Smooth muscle cell (in vitro differentiated cells): Measurements from ENCODE around the gene DHRS9. TPM values are rescaled to one million over a fixed set of nuclear protein-coding genes. Genes with fewer than 3 reads are reported as not detected.

Experiments used
- DNase-seq: peaks from one replicate; lab custom pipeline; 2025; ENCODE audit not compliant: unreplicated experiment; lab: John Stamatoyannopoulos, UW
- H2AFZ ChIP-seq: fragments of 200-600 bp; sonication (generic); 2 replicates; pipeline ENCODE4 v1.6.0; 2016; ENCODE audit warnings: antibody characterized with exemption, low read depth, mild to moderate bottlenecking
- H3F3A ChIP-seq: fragments of 200-600 bp; sonication (generic); 2 replicates; pipeline ENCODE4 v1.6.0; 2017; ENCODE audit warnings: antibody characterized with exemption, low read depth
- H3K27ac ChIP-seq: fragments of 200-600 bp; sonication (generic); 2 replicates; pipeline ENCODE4 v1.5.1; 2016; ENCODE audit warnings: low read depth, mild to moderate bottlenecking
- H3K27me3 ChIP-seq: fragments of 200-600 bp; sonication (generic); 2 replicates; pipeline ENCODE4 v1.6.1; 2016; ENCODE audit warnings: low read depth, mild to moderate bottlenecking
- H3K36me3 ChIP-seq: fragments of 200-600 bp; sonication (generic); 2 replicates; pipeline ENCODE4 v1.5.1; 2016; ENCODE audit warnings: low read depth
- H3K4me1 ChIP-seq: fragments of 200-600 bp; sonication (generic); 2 replicates; pipeline ENCODE4 v1.5.1; 2016; ENCODE audit warnings: low read depth
- H3K4me2 ChIP-seq: fragments of 200-600 bp; sonication (generic); 2 replicates; pipeline ENCODE4 v1.6.0; 2016; ENCODE audit warnings: mild to moderate bottlenecking
- H3K4me3 ChIP-seq: fragments of 200-600 bp; sonication (generic); 2 replicates; pipeline ENCODE4 v1.5.1; 2016; ENCODE audit warnings: mild to moderate bottlenecking
- H3K79me2 ChIP-seq: fragments of 200-600 bp; sonication (generic); 2 replicates; pipeline ENCODE4 v1.6.0; 2016; ENCODE audit warnings: low read depth, mild to moderate bottlenecking
- H3K9ac ChIP-seq: fragments of 200-600 bp; sonication (generic); 2 replicates; pipeline ENCODE4 v1.6.0; 2016; ENCODE audit warnings: low read depth
- H3K9me3 ChIP-seq: fragments of 200-600 bp; sonication (generic); replicated peaks from 2 replicates; pipeline ENCODE4 v1.5.1; 2016; ENCODE audit warnings: low read depth
- H4K20me1 ChIP-seq: fragments of 200-600 bp; sonication (generic); 2 replicates; pipeline ENCODE4 v1.6.0; 2016; ENCODE audit warnings: low read depth
- CTCF ChIP-seq: fragments of 200-600 bp; sonication (generic); IDR thresholded peaks from 2 replicates; pipeline ENCODE4 v1.5.1; 2017; ENCODE audit warnings: borderline replicate concordance, mild to moderate bottlenecking, antibody characterized with exemption; ENCODE audit not compliant: insufficient read depth, poor library complexity, severe bottlenecking
- WGBS: methylation state at CpG from one replicate; pipeline ENCODE4 v1.1.7; 2016; ENCODE audit warnings: low lambda C conversion rate; 5-methylcytosine and 5-hydroxymethylcytosine counted together
- polyA plus RNA-seq: library from polyadenylated mRNA; unstranded; fragments of >200 nt; fragmentation: Nextera tagmentation; extraction: Ambion mirVana; gene quantifications from 2 replicates; pipeline ENCODE4 v1.2.1, GENCODE V29; 2016
- total RNA-seq: library from RNA; depleted of rRNA; stranded (reverse); fragments of >200 nt; gene quantifications from 2 replicates; pipeline ENCODE4 v1.2.3, GENCODE V29; 2014

Gene DHRS9
- total and polyA plus RNA-seq, 2 experiments from 2014 or later: 0.09 to 0.38 TPM

DNA sequence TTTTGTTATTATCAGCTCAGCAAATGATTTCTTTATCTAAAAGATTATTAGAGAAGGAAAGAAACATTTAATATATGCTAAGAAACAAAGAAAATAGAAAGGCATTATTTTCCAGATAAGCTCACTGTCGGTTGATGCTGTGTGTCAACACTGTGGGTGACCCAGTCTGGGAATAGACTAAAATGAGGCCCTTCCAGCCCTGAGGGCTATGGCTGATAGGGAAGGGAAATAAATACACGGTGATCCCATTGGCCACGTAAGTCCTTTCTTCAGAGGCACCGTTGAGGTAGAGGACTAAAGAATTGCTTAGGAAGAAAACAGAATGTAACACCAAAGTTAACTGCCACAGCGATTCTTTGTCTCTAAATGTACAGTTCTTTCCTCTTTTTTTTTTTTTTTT lies 40.0 kb upstream of the DHRS9 start:
- WGBS: 65% methylated on average over 5 of the region's 5 CpGs
- no peak for TF ChIP-seq CTCF
- no peaks in the 10 kb centered on the region for H3K79me2 ChIP-seq

GRCh38 chr2:169031202-169031601 lies 38.2 kb upstream of the DHRS9 start, which contains the start of gene ABCB11:
TSS of gene ABCB11 (minus strand) at chr2:169031324. CDS start at chr2:169018125, 13,199 bp downstream.
- Histone ChIP-seq H3K79me2 (no peaks in the 10 kb centered on the region), H4K20me1 (no peaks in the 10 kb centered on the region), H3K9me3 (no peaks in the 10 kb centered on the region), H3K4me3 (no peak within 1 kb of the TSS), H3K9ac (no peak within 1 kb of the TSS), H3K27ac (no peak within 1 kb of the TSS), H3K36me3 (no peaks in the 10 kb centered on the region), H2AFZ (no peak within 1 kb of the TSS), H3K27me3 (peaks cover 30% of the 10 kb centered on the region), H3F3A (no peaks in the 10 kb centered on the region), H3K4me2 (no peak within 1 kb of the TSS), H3K4me1 (no peaks in the 10 kb centered on the region)
- DNase-seq: no peak
- 79% methylated on average over 3 of the region's 3 CpGs for WGBS
- TF ChIP-seq CTCF: no peak

More for the DNA sequence above, 40.0 kb upstream of the DHRS9 start:
- Histone ChIP-seq H2AFZ (no peak overlapping the region), H3K4me1 (no peaks in the 10 kb centered on the region), H3K4me3 (no peak overlapping the region), H3K27me3 (peaks cover 42% of the 10 kb centered on the region), H3K9ac (no peak overlapping the region), H3K4me2 (no peak overlapping the region), H3K27ac (no peak overlapping the region), H4K20me1 (no peaks in the 10 kb centered on the region), H3K36me3 (no peaks in the 10 kb centered on the region), H3F3A (no peaks in the 10 kb centered on the region), H3K9me3 (no peaks in the 10 kb centered on the region)
- no peak for DNase-seq

DNA sequence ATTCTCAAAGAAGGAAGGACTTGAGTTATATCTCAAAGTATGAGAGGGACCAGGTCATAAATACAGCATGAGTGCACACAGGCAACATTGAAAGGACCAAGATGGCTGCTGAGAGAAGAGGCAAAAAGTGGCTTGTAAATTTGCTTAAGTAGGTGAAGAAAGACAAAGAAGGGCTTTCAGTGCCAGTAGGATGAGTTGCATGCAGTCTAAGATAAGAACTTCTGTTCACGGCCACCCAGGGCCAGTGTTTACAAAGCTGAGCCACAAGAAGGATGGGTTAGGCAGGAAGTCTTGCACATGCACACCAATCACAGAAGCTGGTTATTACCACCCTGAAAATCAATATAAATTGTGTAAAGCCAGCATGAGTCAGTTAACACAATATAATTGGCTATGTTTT lies 35.1 kb upstream of the DHRS9 start:
- Histone ChIP-seq H3K36me3 (no peaks in the 10 kb centered on the region), H3K27me3 (peaks cover 16% of the 10 kb centered on the region), H3K79me2 (no peaks in the 10 kb centered on the region), H3K4me2 (no peak overlapping the region), H3K4me1 (no peaks in the 10 kb centered on the region), H4K20me1 (no peaks in the 10 kb centered on the region), H3F3A (no peaks in the 10 kb centered on the region), H2AFZ (no peak overlapping the region), H3K9me3 (no peaks in the 10 kb centered on the region), H3K4me3 (no peak overlapping the region), H3K27ac (no peak overlapping the region), H3K9ac (no peak overlapping the region)
- DNase-seq: no peak
- TF ChIP-seq CTCF: no peak
- 16% methylated on average over 1 of the region's 1 CpG for WGBS

DNA sequence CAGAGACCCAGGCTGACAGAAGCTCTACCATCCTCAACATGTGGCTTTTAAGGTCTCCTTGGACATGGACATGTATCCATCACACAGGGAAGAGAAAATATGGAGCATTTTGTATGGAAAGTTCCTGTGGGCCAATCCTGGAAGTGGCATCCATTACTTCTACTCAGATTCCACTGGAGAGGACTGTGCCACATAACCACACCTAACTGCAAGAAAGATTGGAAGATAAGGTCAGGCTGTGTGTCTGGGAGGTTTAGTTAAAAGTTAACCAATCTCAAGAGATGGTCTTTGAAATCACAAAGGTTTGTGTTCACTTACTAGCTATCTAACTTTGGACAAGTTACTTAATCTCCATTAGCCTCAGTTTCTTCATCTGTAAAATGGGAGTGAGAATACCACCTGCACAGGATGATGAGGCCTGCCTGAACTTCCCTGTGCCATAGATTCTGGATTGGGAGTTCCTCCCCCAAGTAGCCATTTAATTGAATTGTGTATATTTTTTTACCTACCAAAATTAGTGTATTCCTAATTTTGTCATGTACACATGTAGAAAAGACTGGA lies 34.3 kb upstream of the DHRS9 start:
- no peak overlapping the region for H3K9ac ChIP-seq
- no peak for TF ChIP-seq CTCF
- H3K4me3 ChIP-seq: no peak overlapping the region
- H4K20me1 ChIP-seq: no peaks in the 10 kb centered on the region
- no peak overlapping the region for H2AFZ ChIP-seq
- H3K27me3 ChIP-seq: peaks cover 20% of the 10 kb centered on the region
- no peaks in the 10 kb centered on the region for H3K9me3 ChIP-seq
- DNase-seq: no peak
- no peaks in the 10 kb centered on the region for H3F3A ChIP-seq
- H3K4me2 ChIP-seq: no peak overlapping the region
- no peaks in the 10 kb centered on the region for H3K79me2 ChIP-seq
- H3K27ac ChIP-seq: no peak overlapping the region
- H3K4me1 ChIP-seq: no peaks in the 10 kb centered on the region
- no peaks in the 10 kb centered on the region for H3K36me3 ChIP-seq
